Neural progenitor cell (in vitro differentiated cells): ENCODE measurements around the gene CPLX1. TPM values are rescaled to one million over a fixed set of nuclear protein-coding genes. Genes with fewer than 3 reads are reported as not detected.

Source experiments
- DNase-seq: peaks from one replicate; pipeline ENCODE4 v3.0.0-alpha.2; 2016; ENCODE audit warnings: low spot score
- H2AFZ ChIP-seq: fragments of 200-600 bp; sonication (generic); replicated peaks from 2 replicates; pipeline ENCODE4 v1.6.1; 2016; ENCODE audit warnings: antibody characterized with exemption
- H3F3A ChIP-seq: fragments of 200-600 bp; sonication (generic); 2 replicates; pipeline ENCODE4 v1.6.1; 2016; ENCODE audit warnings: antibody characterized with exemption, low read depth
- H3K27ac ChIP-seq: fragments of 200-600 bp; sonication (generic); 2 replicates; pipeline ENCODE4 v1.5.1; 2016; ENCODE audit warnings: mild to moderate bottlenecking
- H3K27me3 ChIP-seq: fragments of 200-600 bp; sonication (generic); 2 replicates; pipeline ENCODE4 v1.6.1; 2016; ENCODE audit warnings: mild to moderate bottlenecking, moderate library complexity
- H3K36me3 ChIP-seq: fragments of 200-600 bp; sonication (generic); 2 replicates; pipeline ENCODE4 v1.5.1; 2016
- H3K4me1 ChIP-seq: fragments of 200-600 bp; sonication (generic); 2 replicates; pipeline ENCODE4 v1.6.1; 2016; ENCODE audit warnings: mixed run types
- H3K4me2 ChIP-seq: fragments of 200-600 bp; sonication (generic); 2 replicates; pipeline ENCODE4 v1.6.1; 2016
- H3K4me3 ChIP-seq: fragments of 200-600 bp; sonication (generic); 2 replicates; pipeline ENCODE4 v1.5.1; 2016
- H3K79me2 ChIP-seq: fragments of 200-600 bp; sonication (generic); 2 replicates; pipeline ENCODE4 v1.6.1; 2016; ENCODE audit warnings: low read depth
- H3K9ac ChIP-seq: fragments of 200-600 bp; sonication (generic); 2 replicates; pipeline ENCODE4 v1.6.1; 2016
- H3K9me3 ChIP-seq: fragments of 200-600 bp; sonication (generic); 2 replicates; pipeline ENCODE4 v1.5.1; 2016; ENCODE audit warnings: low read depth
- H4K20me1 ChIP-seq: fragments of 200-600 bp; sonication (generic); 2 replicates; pipeline ENCODE4 v1.6.1; 2016; ENCODE audit warnings: low read depth
- H3K27ac Mint-ChIP-seq: 3 replicates; pipeline ENCODE4 v1.8.0; 2021; ENCODE audit warnings: mixed read lengths
- H3K27me3 Mint-ChIP-seq: 2 replicates; pipeline ENCODE4 v1.8.0; 2022; ENCODE audit warnings: low read depth, mild to moderate bottlenecking, inconsistent platforms, moderate library complexity, mixed read lengths; ENCODE audit not compliant: insufficient read depth
- H3K36me3 Mint-ChIP-seq: 3 replicates; pipeline ENCODE4 v1.8.0; 2021; ENCODE audit warnings: mixed read lengths
- H3K4me1 Mint-ChIP-seq: 3 replicates; pipeline ENCODE4 v1.8.0; 2021; ENCODE audit warnings: mixed read lengths
- H3K4me3 Mint-ChIP-seq: 3 replicates; pipeline ENCODE4 v1.8.0; 2021; ENCODE audit warnings: mild to moderate bottlenecking, moderate library complexity, mixed read lengths
- H3K9me3 Mint-ChIP-seq: 3 replicates; pipeline ENCODE4 v1.8.0; 2020; ENCODE audit warnings: mixed read lengths
- CTCF ChIP-seq: fragments of 200-600 bp; sonication (generic); IDR thresholded peaks from 2 replicates; pipeline ENCODE4 v1.5.1; 2017; ENCODE audit warnings: antibody characterized with exemption, mild to moderate bottlenecking
- EZH2 ChIP-seq: fragments of 200-600 bp; sonication (generic); IDR thresholded peaks from 2 replicates; pipeline ENCODE4 v1.6.1; 2017; ENCODE audit warnings: antibody characterized with exemption, mild to moderate bottlenecking, moderate library complexity
- EZH2phosphoT487 ChIP-seq: fragments of 200-600 bp; sonication (generic); IDR thresholded peaks from 2 replicates; pipeline ENCODE4 v1.6.1; 2017; ENCODE audit warnings: antibody characterized with exemption
- total RNA-seq: library from RNA; depleted of rRNA; stranded (reverse); fragments of >200 nt; gene quantifications from 2 replicates; pipeline ENCODE4 v1.2.3, GENCODE V29; 2015; ENCODE audit warnings: low replicate concordance

Gene CPLX1
- total RNA-seq, 1 donor from 2014 or later: not detected

GRCh38 chr4:793941-794621 is 31.8 kb downstream of the CPLX1 start:
- no peaks in the 10 kb centered on the region for H3K9me3 Mint-ChIP-seq
- peak overlapping the region; percentile 57 for H3K4me3 Mint-ChIP-seq
- no peak overlapping the region for H2AFZ ChIP-seq
- H3K9me3 ChIP-seq: no peaks in the 10 kb centered on the region
- no peaks in the 10 kb centered on the region for H3K79me2 ChIP-seq
- H3K27ac Mint-ChIP-seq: no peak overlapping the region
- peaks cover 22% of the 10 kb centered on the region for H3K4me1 Mint-ChIP-seq
- H3K27ac ChIP-seq: no peak overlapping the region
- H3K4me3 ChIP-seq: no peak overlapping the region
- peaks cover 8% of the 10 kb centered on the region for H4K20me1 ChIP-seq
- no peaks in the 10 kb centered on the region for H3K36me3 ChIP-seq
- H3F3A ChIP-seq: peaks cover 9% of the 10 kb centered on the region
- H3K27me3 Mint-ChIP-seq: peaks cover 31% of the 10 kb centered on the region
- no peak for TF ChIP-seq CTCF
- TF ChIP-seq EZH2: no peak
- TF ChIP-seq EZH2phosphoT487: no peak
- H3K36me3 Mint-ChIP-seq: no peaks in the 10 kb centered on the region
- peaks cover 98% of the 10 kb centered on the region for H3K27me3 ChIP-seq
- no peak overlapping the region for H3K4me2 ChIP-seq
- H3K4me1 ChIP-seq: peaks cover 19% of the 10 kb centered on the region
- H3K9ac ChIP-seq: no peak overlapping the region
- no peak for DNase-seq

GRCh38 chr4:793093-793861 is 32.7 kb downstream of the CPLX1 start:
- H3K27ac Mint-ChIP-seq: peak overlapping the region; percentile 69
- H4K20me1 ChIP-seq: peaks cover 8% of the 10 kb centered on the region
- no peak overlapping the region for H3K27ac ChIP-seq
- H3K4me2 ChIP-seq: no peak overlapping the region
- H3K4me1 Mint-ChIP-seq: peaks cover 22% of the 10 kb centered on the region
- H3K27me3 Mint-ChIP-seq: peaks cover 27% of the 10 kb centered on the region
- no peak overlapping the region for H3K4me3 ChIP-seq
- peaks cover 9% of the 10 kb centered on the region for H3F3A ChIP-seq
- DNase-seq: peak; percentile 56
- no peaks in the 10 kb centered on the region for H3K36me3 Mint-ChIP-seq
- no peak overlapping the region for H2AFZ ChIP-seq
- no peak overlapping the region for H3K9ac ChIP-seq
- no peaks in the 10 kb centered on the region for H3K9me3 Mint-ChIP-seq
- TF ChIP-seq EZH2 (no peak), EZH2phosphoT487 (no peak), CTCF (no peak)
- H3K27me3 ChIP-seq: peaks cover 98% of the 10 kb centered on the region
- no peaks in the 10 kb centered on the region for H3K36me3 ChIP-seq
- H3K9me3 ChIP-seq: no peaks in the 10 kb centered on the region
- no peaks in the 10 kb centered on the region for H3K79me2 ChIP-seq
- H3K4me1 ChIP-seq: peaks cover 19% of the 10 kb centered on the region
- no peak overlapping the region for H3K4me3 Mint-ChIP-seq

- no peaks in the 10 kb centered on the region for H3K36me3 Mint-ChIP-seq
- H4K20me1 ChIP-seq: peaks cover 8% of the 10 kb centered on the region
- H3K27me3 Mint-ChIP-seq: peaks cover 26% of the 10 kb centered on the region
- no peaks in the 10 kb centered on the region for H3K79me2 ChIP-seq
- no peak overlapping the region for H3K9ac ChIP-seq
- peaks cover 19% of the 10 kb centered on the region for H3K4me1 ChIP-seq
- no peak overlapping the region for H3K27ac ChIP-seq
- peaks cover 98% of the 10 kb centered on the region for H3K27me3 ChIP-seq
- no peak overlapping the region for H3K4me3 ChIP-seq
- H3K4me2 ChIP-seq: no peak overlapping the region
- H3K27ac Mint-ChIP-seq: peak overlapping the region; percentile 69
- no peaks in the 10 kb centered on the region for H3K36me3 ChIP-seq
- H3K9me3 ChIP-seq: no peaks in the 10 kb centered on the region
- H3K4me3 Mint-ChIP-seq: no peak overlapping the region
- peaks cover 22% of the 10 kb centered on the region for H3K4me1 Mint-ChIP-seq
- H3F3A ChIP-seq: peaks cover 9% of the 10 kb centered on the region
- no peaks in the 10 kb centered on the region for H3K9me3 Mint-ChIP-seq
- no peak for TF ChIP-seq EZH2phosphoT487
- TF ChIP-seq EZH2: no peak
- TF ChIP-seq CTCF: no peak
- no peak for DNase-seq
- no peak overlapping the region for H2AFZ ChIP-seq
These were observed 33.3 kb downstream of the CPLX1 start for GRCh38 chr4:792626-793092.
